ENCODE data around the gene MRPS12.

DNA sequence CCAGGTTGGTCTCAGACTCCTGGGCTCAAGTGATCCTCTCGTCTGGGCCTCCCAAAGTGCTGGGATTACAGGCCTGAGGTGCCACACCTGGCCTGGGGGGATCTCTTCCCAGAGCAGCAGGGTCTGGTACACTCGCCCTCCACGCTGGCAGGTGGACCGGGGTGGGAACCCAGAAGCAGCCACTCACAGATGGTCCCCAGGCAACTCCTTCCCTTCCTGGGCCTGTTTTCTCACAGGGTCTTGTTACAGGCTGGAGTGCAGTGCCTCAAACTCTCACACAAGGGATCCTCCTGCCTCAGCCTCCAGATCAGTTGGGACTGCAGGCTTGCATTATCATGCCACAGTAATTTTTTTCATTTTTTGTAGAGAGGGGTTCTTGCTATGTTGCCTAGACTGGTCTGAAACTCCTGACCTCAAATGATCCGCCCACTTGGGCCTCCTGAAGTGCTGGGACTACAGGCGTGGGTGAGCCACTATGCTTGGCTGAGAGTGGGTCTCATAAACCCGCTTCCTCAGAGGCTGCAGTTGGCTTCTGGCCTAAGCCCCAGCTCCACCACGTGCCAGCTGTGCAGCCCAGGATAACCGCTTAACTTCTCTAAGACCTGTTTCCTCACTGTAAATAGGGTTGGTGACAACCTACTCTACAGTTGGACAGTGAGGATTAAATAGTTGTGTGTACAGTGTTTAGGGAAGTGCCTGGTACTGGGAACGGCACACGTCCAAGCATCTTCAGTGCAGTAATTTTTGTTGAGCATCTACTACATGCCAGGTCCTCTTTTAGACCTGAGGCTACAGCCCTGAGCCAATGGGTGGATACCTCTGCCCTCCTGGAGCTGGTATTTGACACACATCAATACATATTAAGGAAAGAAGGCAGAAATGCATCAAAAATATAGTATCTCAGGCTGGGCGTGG is 17.9 kb upstream of the MRPS12 start:
- TF ChIP-seq EZH2phosphoT487 (IDR thresholded peaks at IDR 0.05; ENCODE audit: low read length) (no peak), EZH2 (optimal IDR thresholded peaks at IDR 0.05; ENCODE audit: low read depth, low read length) (no peak)

All from MM.1S (cell line).